HEK293 (cell line): ENCODE data around the gene GJA5.

Experiments
- CTCF ChIA-PET: fragments of 350-600 bp; formaldehyde crosslinking; extraction: SDS; loops from one replicate; lab custom pipeline; 2021; ENCODE audit warnings: antibody characterized with exemption; lab: Yijun Ruan, JAX
- POLR2A ChIA-PET: fragments of 300-600 bp; formaldehyde crosslinking; extraction: SDS; loops from one replicate; lab custom pipeline; 2020; ENCODE audit warnings: antibody characterized with exemption, inconsistent platforms; lab: Yijun Ruan, JAX
- H3K27ac ChIP-seq: fragments of 200-500 bp; sonication (Bioruptor generic); 2 replicates; pipeline ENCODE4 v1.5.1; 2014; ENCODE audit warnings: low read depth, low read length, control low read depth, inconsistent platforms; ENCODE audit errors: extremely low read depth
- H3K36me3 ChIP-seq, 2 experiments: fragments of 200-500 bp in 1 of 2; sonication (Bioruptor generic) in 1 of 2; 1 replicate in 1 of 2; 2 replicates in 1 of 2; pipeline ENCODE4 v1.5.1; 2014 to 2017; ENCODE audit warnings: inconsistent platforms in 2 of 2, low read length in 2 of 2; ENCODE audit not compliant: control insufficient read depth in 2 of 2, insufficient read depth in 1 of 2
- H3K4me1 ChIP-seq: fragments of 200-500 bp; sonication (Bioruptor generic); 2 replicates; pipeline ENCODE4 v1.5.1; 2014; ENCODE audit warnings: mild to moderate bottlenecking, low read length, inconsistent platforms; ENCODE audit not compliant: control insufficient read depth, insufficient read depth
- H3K4me3 ChIP-seq: 2 replicates; pipeline ENCODE4 v1.5.1; 2011; ENCODE audit warnings: low read depth, mild to moderate bottlenecking, control low read depth, low read length, moderate library complexity
- H3K9me3 ChIP-seq: fragments of 200-500 bp; sonication (Bioruptor generic); 2 replicates; pipeline ENCODE4 v1.5.1; 2014; ENCODE audit warnings: low read depth, low read length, inconsistent platforms; ENCODE audit not compliant: control insufficient read depth, insufficient read depth
- EGR2 ChIP-seq: fragments of 450-650 bp; formaldehyde crosslinking; IDR thresholded peaks from 2 replicates; pipeline ENCODE4 v1.5.1; 2016; ENCODE audit warnings: low read depth, missing biosample characterization, missing genetic modification characterization
- FEZF1 ChIP-seq: fragments of 450-650 bp; formaldehyde crosslinking; IDR thresholded peaks from 2 replicates; pipeline ENCODE4 v1.5.1; 2016; ENCODE audit warnings: missing biosample characterization, missing genetic modification characterization
- HOXD13 ChIP-seq: sonication (generic); formaldehyde crosslinking; IDR thresholded peaks from 2 replicates; pipeline ENCODE4 v1.8.0; 2022; ENCODE audit warnings: missing genetic modification reagents, borderline replicate concordance
- SALL2 ChIP-seq: fragments of 450-650 bp; formaldehyde crosslinking; IDR thresholded peaks from 2 replicates; pipeline ENCODE4 v1.5.0; 2017; ENCODE audit warnings: missing biosample characterization, mild to moderate bottlenecking, missing genetic modification characterization, borderline replicate concordance
- ZBTB26 ChIP-seq: fragments of 450-650 bp; formaldehyde crosslinking; optimal IDR thresholded peaks from 2 replicates; pipeline ENCODE3; 2016; ENCODE audit warnings: missing biosample characterization, mild to moderate bottlenecking, missing genetic modification characterization
- ZBTB49 ChIP-seq: fragments of 450-650 bp; formaldehyde crosslinking; IDR thresholded peaks from 2 replicates; pipeline ENCODE4 v1.5.1; 2016; ENCODE audit warnings: missing biosample characterization, missing genetic modification characterization, low read depth
- ZIC2 ChIP-seq: fragments of 450-650 bp; formaldehyde crosslinking; IDR thresholded peaks from 2 replicates; pipeline ENCODE4 v1.5.1; 2016; ENCODE audit warnings: missing biosample characterization, missing genetic modification characterization
- ZNF266 ChIP-seq: fragments of 450-650 bp; formaldehyde crosslinking; IDR thresholded peaks from 2 replicates; pipeline ENCODE4 v1.5.1; 2016; ENCODE audit warnings: missing biosample characterization, missing genetic modification characterization, low read depth
- ZNF335 ChIP-seq: fragments of 450-650 bp; formaldehyde crosslinking; conservative IDR thresholded peaks from 2 replicates; pipeline ENCODE4 v1.5.1; 2016; ENCODE audit warnings: missing biosample characterization, missing genetic modification characterization
- ZNF366 ChIP-seq: fragments of 450-650 bp; formaldehyde crosslinking; conservative IDR thresholded peaks from 2 replicates; pipeline ENCODE4 v1.5.1; 2016; ENCODE audit warnings: missing biosample characterization, missing genetic modification characterization
- ZNF416 ChIP-seq: fragments of 450-650 bp; formaldehyde crosslinking; IDR thresholded peaks from 2 replicates; pipeline ENCODE4 v1.5.1; 2016; ENCODE audit warnings: missing biosample characterization, missing genetic modification characterization
- ZNF530 ChIP-seq: fragments of 450-650 bp; formaldehyde crosslinking; IDR thresholded peaks from 2 replicates; pipeline ENCODE4 v1.5.1; 2016; ENCODE audit warnings: low read depth, missing biosample characterization, missing genetic modification characterization
- ZNF585B ChIP-seq: fragments of 450-650 bp; formaldehyde crosslinking; IDR thresholded peaks from 2 replicates; pipeline ENCODE4 v1.5.1; 2016; ENCODE audit warnings: missing biosample characterization, missing genetic modification characterization
- ZNF645 ChIP-seq: fragments of 450-650 bp; formaldehyde crosslinking; IDR thresholded peaks from 2 replicates; pipeline ENCODE4; 2016; ENCODE audit warnings: missing biosample characterization, missing genetic modification characterization
- ZNF677 ChIP-seq: fragments of 450-650 bp; IDR thresholded peaks from 2 replicates; pipeline ENCODE4 v1.5.0; 2018; ENCODE audit warnings: missing biosample characterization, mild to moderate bottlenecking, missing genetic modification characterization, moderate library complexity
- ZNF692 ChIP-seq: fragments of 450-650 bp; formaldehyde crosslinking; IDR thresholded peaks from 2 replicates; pipeline ENCODE4 v1.5.1; 2016; ENCODE audit warnings: missing biosample characterization, missing genetic modification characterization
- ZNF777 ChIP-seq: fragments of 450-650 bp; formaldehyde crosslinking; IDR thresholded peaks from 2 replicates; pipeline ENCODE4 v1.5.1; 2017; ENCODE audit warnings: missing biosample characterization, missing genetic modification characterization, borderline replicate concordance
- TF ChIP-seq, protein P1 (sequence below): fragments of 450-650 bp; formaldehyde crosslinking; IDR thresholded peaks from 2 replicates; pipeline ENCODE4 v1.5.1; 2016; ENCODE audit warnings: missing biosample characterization, missing genetic modification characterization
- TF ChIP-seq, protein P2 (sequence below): fragments of 450-650 bp; formaldehyde crosslinking; IDR thresholded peaks from 2 replicates; pipeline ENCODE4 v1.5.1; 2017; ENCODE audit warnings: missing biosample characterization, missing genetic modification characterization

Gene GJA5

GRCh38 chr1:147749792-147750191 is 10.6 kb downstream of the GJA5 start:
- no peaks in the 10 kb centered on the region for H3K4me1 ChIP-seq
- H3K4me3 ChIP-seq, result no peak overlapping the region
- CTCF ChIA-PET, result interaction anchor here (0.7 kb wide), 1 partner anchor 26 kb away, joined by 3 read pairs; no protein-coding TSS in a partner anchor
- no peaks in the 10 kb centered on the region for H3K36me3 ChIP-seq
- TF ChIP-seq ZNF530 (no peak), ZIC2 (tag by site-specific recombination) (no peak), SALL2 (tag by site-specific recombination) (no peak), ZNF777 (no peak), ZNF366 (tag by site-specific recombination) (no peak), ZNF335 (tag by site-specific recombination) (no peak), ZBTB49 (no peak), EGR2 (tag by site-specific recombination) (no peak), FEZF1 (tag by site-specific recombination) (no peak), ZBTB26 (tag by site-specific recombination) (no peak), ZNF585B (tag by site-specific recombination) (no peak), ZNF416 (no peak), HOXD13 (no peak), ZNF645 (tag by site-specific recombination) (no peak), ZNF677 (tag by site-specific recombination) (no peak), ZNF692 (tag by site-specific recombination) (no peak), ZNF266 (tag by site-specific recombination) (no peak)
- TF ChIP-seq, protein P1, sequence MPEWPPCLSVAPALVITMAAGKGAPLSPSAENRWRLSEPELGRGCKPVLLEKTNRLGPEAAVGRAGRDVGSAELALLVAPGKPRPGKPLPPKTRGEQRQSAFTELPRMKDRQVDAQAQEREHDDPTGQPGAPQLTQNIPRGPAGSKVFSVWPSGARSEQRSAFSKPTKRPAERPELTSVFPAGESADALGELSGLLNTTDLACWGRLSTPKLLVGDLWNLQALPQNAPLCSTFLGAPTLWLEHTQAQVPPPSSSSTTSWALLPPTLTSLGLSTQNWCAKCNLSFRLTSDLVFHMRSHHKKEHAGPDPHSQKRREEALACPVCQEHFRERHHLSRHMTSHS (tag by site-specific recombination), result no peak
- TF ChIP-seq, protein P2, sequence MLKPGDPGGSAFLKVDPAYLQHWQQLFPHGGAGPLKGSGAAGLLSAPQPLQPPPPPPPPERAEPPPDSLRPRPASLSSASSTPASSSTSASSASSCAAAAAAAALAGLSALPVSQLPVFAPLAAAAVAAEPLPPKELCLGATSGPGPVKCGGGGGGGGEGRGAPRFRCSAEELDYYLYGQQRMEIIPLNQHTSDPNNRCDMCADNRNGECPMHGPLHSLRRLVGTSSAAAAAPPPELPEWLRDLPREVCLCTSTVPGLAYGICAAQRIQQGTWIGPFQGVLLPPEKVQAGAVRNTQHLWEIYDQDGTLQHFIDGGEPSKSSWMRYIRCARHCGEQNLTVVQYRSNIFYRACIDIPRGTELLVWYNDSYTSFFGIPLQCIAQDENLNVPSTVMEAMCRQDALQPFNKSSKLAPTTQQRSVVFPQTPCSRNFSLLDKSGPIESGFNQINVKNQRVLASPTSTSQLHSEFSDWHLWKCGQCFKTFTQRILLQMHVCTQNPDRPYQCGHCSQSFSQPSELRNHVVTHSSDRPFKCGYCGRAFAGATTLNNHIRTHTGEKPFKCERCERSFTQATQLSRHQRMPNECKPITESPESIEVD, result no peak
- no peak overlapping the region for H3K27ac ChIP-seq
- POLR2A ChIA-PET, result no interaction called here
- H3K9me3 ChIP-seq, result no peaks in the 10 kb centered on the region
